ENCODE results near the gene NLRP11.
"Not testable (repeated sequence)": the region's sequence is repeated elsewhere in the genome, so short reads cannot be mapped to it uniquely, and the experiment has no call there.

Gene NLRP11

DNA sequence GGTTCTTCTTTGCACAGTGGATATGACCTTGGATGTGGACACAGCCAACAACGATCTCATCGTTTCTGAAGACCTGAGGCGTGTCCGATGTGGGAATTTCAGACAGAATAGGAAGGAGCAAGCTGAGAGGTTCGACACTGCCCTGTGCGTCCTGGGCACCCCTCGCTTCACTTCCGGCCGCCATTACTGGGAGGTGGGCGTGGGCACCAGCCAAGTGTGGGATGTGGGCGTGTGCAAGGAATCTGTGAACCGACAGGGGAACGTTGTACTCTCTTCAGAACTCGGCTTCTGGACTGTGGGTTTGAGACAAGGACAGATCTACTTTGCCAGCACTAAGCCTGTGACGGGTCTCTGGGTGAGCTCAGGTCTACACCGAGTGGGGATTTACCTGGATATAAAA, 53.5 kb downstream of the NLRP11 start:
- no peak for DNase-seq (ENCODE audit: low read depth)

DNA sequence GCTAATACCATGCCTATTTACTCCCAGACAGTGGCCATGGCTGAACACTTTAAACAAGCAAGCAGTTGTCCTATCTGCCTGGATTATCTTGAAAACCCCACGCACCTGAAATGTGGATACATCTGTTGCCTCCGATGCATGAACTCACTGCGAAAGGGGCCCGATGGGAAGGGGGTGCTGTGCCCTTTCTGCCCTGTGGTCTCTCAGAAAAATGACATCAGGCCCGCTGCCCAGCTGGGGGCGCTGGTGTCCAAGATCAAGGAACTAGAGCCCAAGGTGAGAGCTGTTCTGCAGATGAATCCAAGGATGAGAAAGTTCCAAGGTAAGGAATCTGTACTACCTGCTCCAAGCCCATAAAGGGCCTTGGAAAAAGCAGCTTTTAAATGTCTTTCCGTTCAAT, 54.3 kb downstream of the NLRP11 start:
- DNase-seq (ENCODE audit: low read depth): no peak

DNA sequence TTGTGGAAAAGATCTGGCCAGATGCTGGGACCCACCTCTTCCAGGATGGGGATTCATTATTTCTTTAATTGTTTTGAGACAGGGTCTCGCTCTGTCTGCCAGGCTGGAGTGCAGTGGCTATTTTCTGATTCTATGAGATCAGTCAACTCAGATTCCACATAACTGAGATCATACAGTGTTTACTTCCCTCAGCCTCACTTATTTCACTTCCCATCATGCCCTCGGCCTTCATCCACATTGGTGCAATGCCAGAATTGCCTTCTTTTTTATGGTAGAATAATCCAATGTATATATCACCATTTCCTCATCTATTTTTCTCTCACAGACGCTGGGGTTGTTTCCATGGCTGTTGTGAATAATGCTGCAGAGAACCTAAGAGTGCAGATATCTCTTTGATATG, 62.2 kb downstream of the NLRP11 start:
- not testable (repeated sequence) for DNase-seq (ENCODE audit: low read depth)

DNA sequence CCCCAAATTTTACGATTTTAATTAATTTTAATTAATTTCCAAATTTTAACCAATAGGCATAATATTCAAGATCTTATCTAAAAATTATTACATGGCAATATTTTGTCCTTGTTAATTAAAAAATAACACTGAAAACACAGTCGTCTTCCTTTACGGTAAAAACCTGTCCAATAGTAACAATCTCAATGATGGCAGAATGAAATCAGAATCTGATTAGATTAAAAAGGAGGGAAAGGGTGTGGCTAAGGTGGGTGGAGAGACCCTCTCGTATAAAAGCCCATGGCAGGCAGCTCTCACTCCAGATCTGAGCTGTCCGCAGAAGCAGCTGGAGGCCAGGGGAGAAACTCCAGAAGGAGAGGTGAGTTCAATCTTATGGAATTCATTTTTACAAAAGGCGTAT, 63.0 kb downstream of the NLRP11 start, which contains the start of gene RFPL4AL1:
RFPL4AL1 (plus strand) TSS at position 301 of the 400 bp plus-strand sequence. CDS start 2,687 bp downstream, outside the sequence.
- not testable (repeated sequence) for DNase-seq (ENCODE audit: low read depth)

DNA sequence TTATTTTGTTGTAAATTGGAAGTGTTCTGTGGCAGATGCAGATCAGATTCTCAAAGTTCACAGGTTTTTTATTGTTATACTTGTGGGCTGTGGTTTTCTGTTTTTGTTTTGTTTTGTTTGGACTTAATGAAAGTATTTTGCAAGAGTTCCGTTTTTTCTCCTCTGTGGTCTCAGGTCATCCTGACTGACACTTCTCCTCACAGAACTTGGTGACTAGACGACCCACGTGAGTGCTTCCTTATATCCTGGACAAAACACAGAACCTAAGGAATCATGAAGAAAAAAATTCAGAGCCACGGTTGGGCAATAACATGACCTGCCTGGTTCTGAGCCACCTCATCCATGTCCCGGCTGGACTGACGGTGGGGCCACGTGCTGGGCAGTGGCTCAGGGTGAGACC, 65.3 kb downstream of the NLRP11 start:
- DNase-seq (ENCODE audit: low read depth): no peak

DNA sequence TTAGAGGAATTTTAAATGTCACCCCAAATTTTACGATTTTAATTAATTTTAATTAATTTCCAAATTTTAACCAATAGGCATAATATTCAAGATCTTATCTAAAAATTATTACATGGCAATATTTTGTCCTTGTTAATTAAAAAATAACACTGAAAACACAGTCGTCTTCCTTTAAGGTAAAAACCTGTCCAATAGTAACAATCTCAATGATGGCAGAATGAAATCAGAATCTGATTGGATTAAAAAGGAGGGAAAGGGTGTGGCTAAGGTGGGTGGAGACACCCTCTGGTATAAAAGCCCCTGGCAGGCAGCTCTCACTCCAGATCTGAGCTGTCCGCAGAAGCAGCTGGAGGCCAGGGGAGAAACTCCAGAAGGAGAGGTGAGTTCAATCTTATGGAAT, 73.0 kb downstream of the NLRP11 start, which contains the start of gene RFPL4A:
RFPL4A (plus strand) TSS at position 301 of the 400 bp plus-strand sequence. CDS start 2,704 bp downstream, outside the sequence.
- DNase-seq (ENCODE audit: low read depth): not testable (repeated sequence)

DNA sequence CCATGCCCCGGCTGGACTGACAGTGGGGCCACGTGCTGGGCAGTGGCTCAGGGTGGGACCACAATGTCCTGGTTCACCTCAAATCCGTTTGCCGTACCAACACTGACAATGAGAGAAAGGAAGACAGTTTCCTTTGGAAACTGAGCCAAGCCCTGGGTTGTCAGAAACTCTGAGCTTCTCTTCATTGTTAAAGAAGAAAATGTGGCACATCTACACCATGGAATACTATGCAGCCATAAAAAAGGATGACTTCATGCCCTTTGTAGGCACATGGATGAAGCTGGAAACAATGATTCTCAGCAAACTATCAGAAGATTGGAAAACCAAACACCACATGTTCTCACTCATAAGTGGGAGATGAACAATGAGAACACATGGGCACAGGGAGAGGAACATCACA, 75.0 kb downstream of the NLRP11 start:
- not testable (repeated sequence) for DNase-seq (ENCODE audit: low read depth)

DNA sequence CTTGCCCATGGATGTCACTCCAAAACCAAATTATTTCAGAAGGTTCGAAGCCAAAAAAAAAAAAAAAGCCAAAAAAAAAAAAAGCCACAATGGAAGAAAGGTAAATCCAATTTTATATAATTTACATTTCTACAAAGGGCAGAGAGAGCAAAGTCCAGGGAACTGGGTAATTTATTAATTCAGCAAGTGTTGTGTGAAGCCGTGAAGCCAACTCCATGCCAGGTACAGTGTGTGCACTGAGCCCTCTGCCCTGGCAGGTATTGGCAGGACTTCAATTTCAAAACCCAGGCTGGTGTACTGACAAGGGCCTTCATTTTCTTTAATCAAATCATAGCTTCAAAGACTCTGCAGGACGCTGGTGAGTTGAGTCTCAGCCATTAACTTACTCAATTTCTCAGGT, 78.4 kb downstream of the NLRP11 start:
- no peak for DNase-seq (ENCODE audit: low read depth)

DNA sequence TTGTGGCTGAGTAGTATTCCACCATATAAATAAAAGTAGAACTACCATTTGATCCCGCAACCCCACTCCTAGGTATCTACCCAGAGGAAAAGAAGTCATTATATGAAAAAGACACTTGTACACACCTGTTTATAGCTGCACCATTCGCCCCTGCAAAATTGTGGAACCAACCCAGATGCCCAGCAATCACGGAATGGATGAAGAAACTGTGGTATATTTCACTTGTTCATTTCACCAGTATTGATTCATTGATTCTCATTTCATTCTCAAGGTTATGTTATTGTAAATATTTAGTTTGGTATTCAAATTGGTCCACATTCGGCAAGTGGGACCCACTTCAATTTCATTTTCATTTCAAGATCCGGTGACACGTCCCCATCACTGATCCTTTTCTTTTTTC, 81.1 kb downstream of the NLRP11 start:
- DNase-seq (ENCODE audit: low read depth): no peak

DNA sequence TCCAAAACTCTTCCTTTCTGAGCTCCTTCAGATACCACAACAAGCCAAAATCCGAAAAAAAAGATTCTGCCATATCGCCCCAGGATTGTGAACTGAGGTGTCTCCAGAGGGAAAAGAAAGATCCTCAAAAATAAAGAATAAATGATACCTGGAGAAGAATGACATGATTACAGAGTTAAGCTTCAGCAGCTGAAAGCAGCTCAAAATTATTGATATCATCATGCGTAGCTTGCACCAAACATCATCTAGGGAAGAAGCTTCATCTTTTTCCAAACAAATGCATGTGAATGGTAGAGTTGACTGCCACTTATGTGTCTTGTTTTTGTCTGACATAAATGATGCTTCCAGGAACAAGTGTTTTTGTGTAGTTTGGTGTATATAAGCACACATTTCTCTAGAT, 93.5 kb downstream of the NLRP11 start, which contains the start of gene NLRP9:
NLRP9 (minus strand) TSS at position 101 of the 400 bp plus-strand sequence; CDS start at position 73, 28 bp downstream.
- DNase-seq (ENCODE audit: low read depth): no peak

Measured in fibroblast of the conjunctiva (primary cell).